Breast epithelium (tissue), 3 donors: ENCODE results near the gene CACNA1H.

ENCODE experiments used
- POLR2A ChIP-seq: fragments of 450-650 bp; IDR thresholded peaks from one replicate; pipeline ENCODE4 v1.6.1; 2016; ENCODE audit warnings: antibody characterized with exemption, mild to moderate bottlenecking, moderate library complexity
- TF ChIP-seq, protein P1 (sequence below), 3 donors: fragments of 450-650 bp; IDR thresholded peaks; one replicate each; pipeline ENCODE4 v1.5.1; 2016 to 2017; ENCODE audit warnings: antibody characterized with exemption in 3 of 3, mild to moderate bottlenecking in 3 of 3, moderate library complexity in 3 of 3

DNA sequence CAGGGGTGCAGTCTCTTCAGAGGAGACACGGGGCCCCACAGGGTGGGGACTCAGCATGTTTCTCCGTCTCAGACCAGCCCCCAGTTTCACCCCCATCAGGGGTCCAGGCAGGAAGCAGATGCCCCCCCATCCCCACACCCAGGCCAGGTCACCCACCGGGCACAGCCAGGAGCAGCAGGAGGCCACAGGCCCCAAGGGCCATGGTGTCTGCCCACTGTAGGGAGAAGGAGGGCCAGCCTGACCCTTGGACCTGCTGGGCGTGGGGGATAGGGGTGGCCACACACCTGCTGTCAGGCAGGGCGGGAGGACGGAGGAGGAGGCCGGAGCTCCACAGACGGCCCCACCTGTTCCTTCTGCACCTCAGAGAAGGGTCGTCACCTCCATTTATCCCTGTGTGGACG lies 72.1 kb downstream of the CACNA1H start, which contains the start of gene TPSG1:
- TF ChIP-seq, protein P1, sequence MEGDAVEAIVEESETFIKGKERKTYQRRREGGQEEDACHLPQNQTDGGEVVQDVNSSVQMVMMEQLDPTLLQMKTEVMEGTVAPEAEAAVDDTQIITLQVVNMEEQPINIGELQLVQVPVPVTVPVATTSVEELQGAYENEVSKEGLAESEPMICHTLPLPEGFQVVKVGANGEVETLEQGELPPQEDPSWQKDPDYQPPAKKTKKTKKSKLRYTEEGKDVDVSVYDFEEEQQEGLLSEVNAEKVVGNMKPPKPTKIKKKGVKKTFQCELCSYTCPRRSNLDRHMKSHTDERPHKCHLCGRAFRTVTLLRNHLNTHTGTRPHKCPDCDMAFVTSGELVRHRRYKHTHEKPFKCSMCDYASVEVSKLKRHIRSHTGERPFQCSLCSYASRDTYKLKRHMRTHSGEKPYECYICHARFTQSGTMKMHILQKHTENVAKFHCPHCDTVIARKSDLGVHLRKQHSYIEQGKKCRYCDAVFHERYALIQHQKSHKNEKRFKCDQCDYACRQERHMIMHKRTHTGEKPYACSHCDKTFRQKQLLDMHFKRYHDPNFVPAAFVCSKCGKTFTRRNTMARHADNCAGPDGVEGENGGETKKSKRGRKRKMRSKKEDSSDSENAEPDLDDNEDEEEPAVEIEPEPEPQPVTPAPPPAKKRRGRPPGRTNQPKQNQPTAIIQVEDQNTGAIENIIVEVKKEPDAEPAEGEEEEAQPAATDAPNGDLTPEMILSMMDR (IDR thresholded peaks at IDR 0.05) = no peak
- TF ChIP-seq POLR2A = no peak
